GM19351 (cell line): ENCODE results near the gene FNDC10.

ENCODE experiments used
- ATAC-seq: cut with Tn5 transposase; IDR thresholded peaks from one replicate; pipeline ENCODE4 v1.9.1; 2021; ENCODE audit warnings: mild to moderate bottlenecking, moderate library complexity; ENCODE audit not compliant: unreplicated experiment

FNDC10 gene

DNA sequence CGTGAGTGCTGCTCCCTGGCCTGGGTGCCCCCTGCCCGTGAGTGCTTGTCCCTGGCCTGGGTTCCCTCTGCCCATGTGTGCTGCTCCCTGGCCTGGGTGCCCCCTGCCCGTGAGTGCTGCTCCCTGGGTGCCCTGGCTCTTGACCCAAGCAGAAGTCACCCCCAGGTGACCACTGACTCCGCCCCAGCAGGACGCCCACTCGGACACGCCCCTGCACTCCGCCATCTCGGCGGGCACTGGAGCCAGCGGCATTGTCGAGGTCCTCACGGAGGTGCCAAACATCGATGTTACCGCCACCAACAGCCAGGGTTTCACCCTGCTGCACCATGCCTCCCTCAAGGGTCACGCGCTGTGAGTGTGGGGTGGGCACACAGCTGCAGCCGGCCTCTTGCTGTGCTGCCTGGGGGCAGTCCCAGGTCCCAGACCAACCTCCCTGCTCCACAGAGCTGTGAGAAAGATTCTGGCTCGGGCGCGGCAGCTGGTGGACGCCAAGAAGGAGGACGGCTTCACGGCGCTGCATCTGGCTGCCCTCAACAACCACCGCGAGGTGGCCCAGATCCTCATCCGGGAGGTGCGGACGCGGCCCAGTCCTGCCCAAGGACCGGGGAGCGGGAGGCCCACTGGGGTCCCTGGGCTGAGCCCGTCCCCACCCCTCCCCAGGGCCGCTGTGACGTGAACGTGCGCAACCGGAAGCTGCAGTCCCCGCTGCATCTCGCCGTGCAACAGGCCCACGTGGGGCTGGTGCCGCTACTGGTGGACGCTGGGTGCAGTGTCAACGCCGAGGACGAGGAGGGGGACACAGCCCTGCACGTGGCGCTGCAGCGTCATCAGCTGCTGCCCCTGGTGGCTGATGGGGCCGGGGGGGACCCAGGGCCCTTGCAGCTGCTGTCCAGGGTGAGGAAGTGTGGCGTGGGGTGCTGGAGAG is 28.2 kb upstream of the FNDC10 start:
- no peak for ATAC-seq

DNA sequence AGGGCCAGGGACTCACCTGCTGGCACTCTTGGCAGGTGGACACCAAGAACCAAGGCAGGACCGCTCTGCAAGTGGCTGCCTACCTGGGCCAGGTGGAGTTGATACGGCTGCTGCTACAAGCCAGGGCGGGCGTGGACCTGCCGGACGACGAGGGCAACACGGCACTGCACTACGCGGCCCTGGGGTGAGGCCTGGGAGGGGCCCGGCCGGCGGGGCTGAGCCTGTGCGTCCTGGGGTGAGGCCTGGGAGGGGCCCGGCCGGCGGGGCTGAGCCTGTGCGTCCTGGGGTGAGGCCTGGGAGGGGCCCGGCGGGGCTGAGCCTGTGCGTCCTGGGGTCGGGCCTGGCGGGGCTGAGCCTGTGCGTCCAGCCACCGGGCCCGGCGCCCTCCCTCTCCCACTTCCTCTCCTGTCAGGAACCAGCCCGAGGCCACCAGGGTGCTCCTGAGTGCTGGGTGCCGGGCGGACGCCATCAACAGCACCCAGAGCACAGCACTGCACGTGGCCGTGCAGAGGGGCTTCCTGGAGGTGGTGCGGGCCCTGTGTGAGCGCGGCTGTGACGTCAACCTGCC is 27.4 kb upstream of the FNDC10 start:
- ATAC-seq: no peak

- no peak for ATAC-seq
Observed at GRCh38 chr1:1626207-1627141, 26.5 kb upstream of the FNDC10 start.

DNA sequence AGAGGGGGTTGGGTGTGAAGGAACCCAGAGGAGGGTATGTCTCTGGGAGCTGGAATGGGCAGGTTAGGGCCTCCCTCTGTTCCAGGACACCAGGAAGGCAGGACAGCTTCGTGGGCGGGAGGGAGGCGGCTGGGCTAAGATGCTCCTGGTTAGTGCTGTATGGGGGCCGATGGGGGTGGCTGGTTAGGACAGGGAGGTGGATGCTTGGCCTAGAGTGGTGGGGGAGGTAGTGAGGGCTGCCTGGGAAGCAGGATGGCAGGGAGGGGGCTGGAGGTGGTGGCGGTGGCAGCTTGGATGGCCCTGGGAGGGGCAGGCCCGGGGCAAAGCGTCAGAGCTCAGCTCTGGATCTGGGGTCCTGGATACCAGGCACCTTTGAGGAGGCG is 25.9 kb upstream of the FNDC10 start:
- ATAC-seq: no peak

GRCh38 chr1:1625404-1625775 is 25.5 kb upstream of the FNDC10 start:
- no peak for ATAC-seq

- no peak for ATAC-seq
Observed at GRCh38 chr1:1624443-1625403, 24.8 kb upstream of the FNDC10 start.

DNA sequence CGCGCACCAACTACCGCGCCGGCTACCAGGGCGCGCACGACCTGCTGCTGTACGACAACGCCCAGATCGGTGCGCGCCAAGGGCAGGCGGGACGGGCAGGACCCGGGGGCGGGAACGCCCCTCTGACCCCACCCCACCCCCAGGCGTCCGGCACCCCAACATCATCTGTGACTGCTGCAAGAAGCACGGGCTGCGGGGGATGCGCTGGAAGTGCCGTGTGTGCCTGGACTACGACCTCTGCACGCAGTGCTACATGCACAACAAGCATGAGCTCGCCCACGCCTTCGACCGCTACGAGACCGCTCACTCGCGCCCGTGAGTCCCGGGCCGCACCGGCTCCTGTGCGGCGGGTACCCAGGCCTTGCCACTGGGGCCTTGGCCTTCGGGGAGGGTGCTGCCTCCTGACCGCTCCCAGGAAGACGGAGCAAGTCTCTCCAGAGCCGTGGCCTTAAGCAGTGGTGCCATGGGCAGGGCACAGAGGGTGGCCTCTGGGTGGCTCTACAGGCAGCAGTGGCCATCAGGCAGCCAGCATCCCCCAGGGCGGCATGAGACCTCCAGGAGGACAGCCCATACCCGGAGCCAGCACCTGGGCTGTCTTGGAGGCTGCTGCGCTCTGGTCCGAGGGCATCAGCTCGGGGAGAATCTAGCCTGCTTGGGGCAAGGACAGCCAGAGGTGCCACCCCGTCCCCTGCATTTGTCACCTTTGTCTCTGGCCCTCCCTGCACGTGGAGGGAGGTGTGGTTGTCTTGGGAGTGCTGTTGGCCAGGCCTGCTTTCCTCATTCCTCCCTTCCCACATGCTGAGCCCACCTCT is 23.9 kb upstream of the FNDC10 start:
- ATAC-seq: no peak

DNA sequence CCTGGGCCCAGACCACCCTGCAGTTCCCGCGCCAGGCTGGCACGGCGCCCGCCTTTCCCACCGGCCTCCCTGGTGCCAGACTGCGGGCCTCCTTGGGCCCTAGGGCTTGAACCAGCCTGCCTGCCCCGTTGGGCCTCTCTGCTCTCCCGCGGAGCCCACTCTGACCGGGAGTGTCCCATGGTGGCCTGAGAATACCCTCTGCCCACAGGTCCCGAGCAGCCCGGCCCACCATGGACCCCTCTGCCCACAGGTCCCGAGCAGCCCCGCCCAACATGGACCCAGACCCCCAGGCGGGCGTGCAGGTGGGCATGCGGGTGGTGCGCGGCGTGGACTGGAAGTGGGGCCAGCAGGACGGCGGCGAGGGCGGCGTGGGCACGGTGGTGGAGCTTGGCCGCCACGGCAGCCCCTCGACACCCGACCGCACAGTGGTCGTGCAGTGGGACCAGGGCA is 23.3 kb upstream of the FNDC10 start:
- ATAC-seq: no peak

DNA sequence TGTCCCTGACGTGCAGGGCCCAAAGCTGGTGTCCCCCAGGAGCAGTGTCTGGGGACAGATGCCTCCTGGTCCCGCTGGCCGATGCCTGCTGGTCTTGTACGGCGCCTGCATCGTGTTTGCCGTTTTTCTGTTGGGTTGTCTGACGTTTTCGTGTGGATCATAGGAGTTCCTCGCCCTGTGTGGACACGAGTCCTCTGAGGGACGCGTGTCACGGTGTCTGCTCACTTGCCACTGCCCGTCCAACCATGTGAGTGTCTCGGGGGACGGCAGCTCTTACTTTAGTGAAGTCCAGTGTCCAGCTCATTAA is 22.8 kb upstream of the FNDC10 start:
- ATAC-seq: no peak

GRCh38 chr1:1622010-1622787 is 22.3 kb upstream of the FNDC10 start:
- ATAC-seq: no peak

DNA sequence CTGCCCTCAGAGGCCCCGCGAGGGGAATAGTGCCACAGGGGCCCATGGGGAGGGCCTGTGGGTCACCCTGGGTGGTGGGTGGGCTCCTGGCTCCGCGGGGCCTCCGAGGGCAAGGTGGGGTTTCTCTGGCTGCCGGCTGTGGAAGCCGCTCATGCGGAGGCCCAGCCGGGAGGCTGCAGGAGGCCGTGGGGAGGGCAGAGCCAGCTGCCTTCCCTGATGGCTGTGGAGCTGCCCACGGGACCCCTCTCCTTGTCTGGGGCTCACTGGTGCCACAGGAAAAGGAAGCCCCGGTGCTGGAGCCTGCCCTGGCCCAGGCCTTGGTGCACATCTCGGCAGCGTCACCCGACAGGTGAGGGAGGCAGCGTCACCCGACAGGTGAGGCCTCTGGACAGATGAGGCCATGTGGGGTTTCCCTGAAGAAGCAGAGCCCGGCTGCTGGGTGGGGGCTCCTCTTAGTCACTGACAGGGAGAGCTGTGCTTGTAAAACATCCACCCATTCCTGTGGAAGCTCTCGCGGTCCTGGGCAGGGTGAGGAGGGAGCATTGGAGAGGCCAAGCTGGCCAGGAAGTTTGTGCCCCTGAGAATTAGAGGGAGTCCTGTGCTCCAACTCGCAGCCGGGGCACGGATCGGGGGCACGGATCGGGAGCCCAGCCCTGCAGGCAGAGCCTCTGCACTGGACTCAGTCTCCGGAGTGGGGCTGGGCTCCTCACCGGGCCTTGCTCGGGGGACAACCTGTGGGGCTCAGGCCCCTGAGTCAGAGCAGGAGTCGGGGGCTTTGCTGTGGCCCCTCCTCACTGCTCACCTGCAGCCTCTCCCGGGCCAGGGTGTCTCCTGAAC is 21.5 kb upstream of the FNDC10 start:
- ATAC-seq: no peak

DNA sequence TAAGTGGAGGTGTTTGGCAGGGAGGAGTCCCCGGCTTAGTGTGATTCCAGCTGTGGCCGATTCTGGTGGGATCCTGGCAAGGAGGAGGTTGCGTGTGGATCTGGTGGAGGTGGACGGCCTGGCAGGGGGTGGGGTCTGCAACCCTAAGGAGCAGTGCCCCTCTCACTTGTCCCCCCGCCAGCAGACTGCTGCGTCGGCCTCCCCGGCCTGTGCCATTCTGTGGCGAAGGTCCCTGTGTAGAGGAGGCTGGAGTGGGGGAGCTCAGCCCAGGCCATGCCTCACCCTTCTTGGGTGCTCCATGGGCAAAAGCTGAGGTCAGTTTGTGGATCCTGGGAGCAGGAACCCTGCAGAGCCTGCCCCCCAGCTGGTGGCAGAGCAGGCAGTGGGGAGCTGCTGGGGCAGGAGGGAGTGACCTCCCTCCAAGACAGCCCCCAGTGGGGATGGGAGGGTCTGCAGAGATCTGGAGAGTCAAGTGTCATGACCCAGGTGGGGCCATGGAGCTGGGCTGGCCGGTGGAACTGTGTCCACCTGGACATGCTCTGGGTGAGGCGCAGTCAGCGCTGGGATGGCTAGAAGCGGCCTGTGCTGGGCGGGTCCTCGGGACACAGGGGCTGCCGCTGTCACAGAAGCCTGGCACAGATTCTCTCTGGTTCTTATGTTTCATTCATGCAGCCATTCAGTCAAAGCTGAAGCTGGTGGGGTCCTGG is 20.7 kb upstream of the FNDC10 start:
- no peak for ATAC-seq

- ATAC-seq: no peak
Observed at GRCh38 chr1:1619917-1620361, 20.0 kb upstream of the FNDC10 start.

DNA sequence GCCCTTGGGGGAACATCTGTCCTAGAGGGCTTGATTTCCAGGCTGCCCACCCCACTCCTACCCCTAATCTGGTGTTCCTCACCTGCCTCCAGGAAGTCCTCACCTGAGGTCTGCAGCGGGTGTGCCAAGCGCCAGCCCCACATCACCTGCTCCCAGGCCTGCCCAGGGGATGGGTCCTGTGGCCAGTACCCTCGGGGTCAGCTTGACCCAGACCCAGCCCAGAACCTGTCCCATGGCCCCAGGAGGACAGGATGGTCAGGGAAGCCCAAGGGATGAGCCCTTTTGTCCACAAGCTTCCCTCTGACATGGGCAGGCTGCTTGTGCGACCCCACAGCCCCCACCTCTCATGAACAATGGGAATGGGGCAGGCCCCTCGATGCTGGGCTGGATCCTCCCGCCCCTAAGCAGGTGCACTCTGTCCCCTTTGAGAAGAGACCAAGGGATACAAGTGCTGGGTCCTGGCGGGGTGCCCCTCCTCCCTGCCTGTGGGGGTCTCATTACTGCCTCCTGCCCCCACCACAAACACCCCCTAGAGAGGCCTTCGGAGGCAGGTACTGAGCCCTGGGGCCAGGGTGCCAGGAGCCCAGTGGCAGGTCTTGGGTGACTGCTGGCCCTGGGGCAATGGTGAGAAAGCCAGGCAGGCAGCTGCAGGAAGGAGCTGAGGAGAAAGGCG is 18.6 kb upstream of the FNDC10 start:
- ATAC-seq: no peak

DNA sequence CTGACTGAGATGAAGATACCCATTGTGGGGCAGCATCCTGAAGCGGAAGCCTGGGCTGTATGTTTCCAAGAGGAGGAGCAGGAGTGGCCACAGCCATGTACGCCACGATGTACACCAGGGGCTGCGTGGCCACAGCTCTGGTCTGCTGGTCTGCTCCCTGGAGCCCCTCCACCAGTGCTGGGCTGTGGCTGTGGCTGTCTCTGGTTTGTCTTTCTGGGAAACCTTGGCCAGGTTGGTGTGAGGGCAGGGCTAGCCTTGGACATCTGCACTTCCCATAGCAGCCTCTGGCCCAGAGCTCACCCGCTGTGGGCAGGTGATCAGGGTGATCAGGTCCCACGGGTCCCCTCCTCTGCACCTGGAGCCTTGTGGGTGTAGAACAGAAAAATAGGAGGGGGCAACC is 18.0 kb upstream of the FNDC10 start:
- no peak for ATAC-seq

GRCh38 chr1:1617516-1617915 is 17.6 kb upstream of the FNDC10 start:
- ATAC-seq: no peak

GRCh38 chr1:1616838-1617237 is 16.9 kb upstream of the FNDC10 start:
- no peak for ATAC-seq
